ENCODE results near the gene UTRN.

Gene UTRN

DNA sequence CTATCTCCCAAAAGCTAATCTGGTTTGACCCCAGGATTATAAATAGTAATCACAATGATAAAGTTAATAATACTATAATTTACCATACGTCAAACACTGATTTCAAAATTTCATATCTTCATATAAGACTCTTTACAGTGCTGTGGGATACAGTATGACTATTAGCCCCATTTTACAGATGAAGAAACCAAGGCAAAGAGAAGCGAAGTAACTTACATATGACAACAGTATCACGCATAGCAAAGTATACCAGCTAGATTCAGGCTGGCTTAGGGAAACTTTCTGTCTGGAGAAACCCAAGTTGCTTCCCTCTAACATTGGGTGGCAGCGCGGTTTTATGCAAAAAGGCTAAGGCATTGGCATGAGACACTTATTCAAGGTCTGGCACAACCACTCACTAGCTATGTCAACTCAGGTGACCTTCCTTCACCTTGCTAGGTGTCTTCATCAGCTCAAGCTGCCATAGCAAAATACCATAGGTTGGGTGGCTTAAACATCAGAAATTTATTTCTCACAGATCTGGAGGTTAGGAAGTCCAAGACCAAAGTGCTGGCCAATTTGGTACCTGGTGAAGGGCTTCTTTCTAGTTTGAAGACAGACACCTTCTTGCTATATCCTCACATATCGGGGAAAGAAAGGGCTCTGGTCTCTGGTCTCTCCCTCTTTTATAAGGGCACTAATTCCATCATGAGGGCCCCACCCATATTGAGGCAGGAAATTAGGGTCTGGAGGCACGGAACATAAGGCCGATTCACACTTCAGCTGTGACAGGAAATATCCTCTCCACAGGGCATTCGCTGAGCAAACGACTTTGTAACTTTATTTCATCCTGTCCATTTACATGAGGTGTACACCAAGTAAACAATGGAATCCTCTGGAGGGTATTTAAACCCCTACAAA is 22.4 kb upstream of the UTRN start:
- WGBS, result 85% methylated on average over 10 of the region's 10 CpGs
- no peaks in the 10 kb centered on the region for H3K36me3 ChIP-seq (ENCODE audit: control insufficient read depth in 1 of 2, insufficient read depth in 2 of 2, low read depth in 1 of 2, low read length in 2 of 2)

DNA sequence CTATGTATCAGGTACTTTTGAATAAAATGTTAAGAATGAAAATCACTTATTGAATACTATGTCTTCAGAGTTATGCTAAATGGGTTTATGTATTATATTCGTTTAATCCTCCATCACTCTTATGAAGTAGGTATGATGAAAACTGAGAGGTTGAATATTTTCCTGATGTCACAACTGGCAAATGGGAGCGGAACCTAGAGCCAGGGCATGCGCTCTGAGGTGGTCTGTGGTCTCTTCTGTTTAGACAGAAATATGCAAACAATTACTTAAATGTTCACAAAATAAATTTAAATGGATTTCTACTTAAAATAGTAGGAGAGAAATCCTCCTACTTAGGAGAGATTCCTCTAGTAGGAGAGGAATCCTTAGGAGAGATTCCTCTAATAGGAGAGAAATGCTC is 21.3 kb upstream of the UTRN start:
- no peak for DNase-seq
- no peaks in the 10 kb centered on the region for H3K9me3 ChIP-seq (ENCODE audit: control insufficient read depth, low read length)
- H3K4me1 ChIP-seq (ENCODE audit: control insufficient read depth, insufficient read depth, low read depth, low read length), result peaks cover 6% of the 10 kb centered on the region
- no peak overlapping the region for H3K14ac ChIP-seq (ENCODE audit: low read length in 2 of 2)
- H2AFZ ChIP-seq (ENCODE audit: low read depth, low read length), result no peak overlapping the region
- no peak overlapping the region for H3K23ac ChIP-seq (ENCODE audit: low read length in 2 of 2)
- no peak overlapping the region for H2BK15ac ChIP-seq (ENCODE audit: low read depth, poor library complexity, severe bottlenecking)
- no peak overlapping the region for H3K4me2 ChIP-seq (ENCODE audit: low read length, poor library complexity, severe bottlenecking)
- no peak overlapping the region for H2BK12ac ChIP-seq (ENCODE audit: low read length in 2 of 2)
- no peak overlapping the region for H2BK120ac ChIP-seq (ENCODE audit: low read depth, low read length)
- no peaks in the 10 kb centered on the region for H3K36me3 ChIP-seq (ENCODE audit: control insufficient read depth in 1 of 2, insufficient read depth in 2 of 2, low read depth in 1 of 2, low read length in 2 of 2)
- no peak overlapping the region for H3K4ac ChIP-seq (ENCODE audit: low read depth in 1 of 2, low read length in 2 of 2)
- 83% methylated on average over 1 of the region's 3 CpGs for WGBS
- H3K9ac ChIP-seq (ENCODE audit: low read length), result peak overlapping the region; percentile 46
- no peak overlapping the region for H3K18ac ChIP-seq (ENCODE audit: low read depth in 1 of 2, low read length in 2 of 2)
- H3K27me3 ChIP-seq (ENCODE audit: control insufficient read depth in 1 of 2, insufficient read depth in 1 of 2, low read length in 2 of 2), result no peaks in the 10 kb centered on the region
- peak overlapping the region; percentile 81 for H2BK5ac ChIP-seq (ENCODE audit: low read depth, low read length, poor library complexity, severe bottlenecking)
- H3K4me3 ChIP-seq (ENCODE audit: insufficient read depth in 1 of 2, low read depth in 1 of 2, low read length in 2 of 2), result no peak overlapping the region
- H3K27ac ChIP-seq (ENCODE audit: low read length, poor library complexity, severe bottlenecking), result peak overlapping the region; percentile 100
- peak overlapping the region; percentile 73 for H2AK5ac ChIP-seq (ENCODE audit: low read length, severe bottlenecking)
- H4K91ac ChIP-seq (ENCODE audit: low read length), result no peak overlapping the region
- peaks cover 3% of the 10 kb centered on the region for H3K79me1 ChIP-seq (replicated peaks; ENCODE audit: low read length, poor library complexity, severe bottlenecking)
- H4K8ac ChIP-seq (ENCODE audit: low read length), result no peak overlapping the region

More for the DNA sequence above, 22.4 kb upstream of the UTRN start:
- H2AK5ac ChIP-seq (ENCODE audit: low read length, severe bottlenecking), result peak overlapping the region; percentile 60
- no peak overlapping the region for H2AFZ ChIP-seq (ENCODE audit: low read depth, low read length)
- no peak overlapping the region for H3K23ac ChIP-seq (ENCODE audit: low read length in 2 of 2)
- H2BK5ac ChIP-seq (ENCODE audit: low read depth, low read length, poor library complexity, severe bottlenecking), result no peak overlapping the region
- no peak overlapping the region for H3K14ac ChIP-seq (ENCODE audit: low read length in 2 of 2)
- no peak for DNase-seq
- no peak overlapping the region for H3K4me3 ChIP-seq (ENCODE audit: insufficient read depth in 1 of 2, low read depth in 1 of 2, low read length in 2 of 2)
- H2BK120ac ChIP-seq (ENCODE audit: low read depth, low read length), result no peak overlapping the region
- H4K8ac ChIP-seq (ENCODE audit: low read length), result no peak overlapping the region
- no peak overlapping the region for H3K4me2 ChIP-seq (ENCODE audit: low read length, poor library complexity, severe bottlenecking)
- H3K18ac ChIP-seq (ENCODE audit: low read depth in 1 of 2, low read length in 2 of 2), result no peak overlapping the region
- H3K27me3 ChIP-seq (ENCODE audit: control insufficient read depth in 1 of 2, insufficient read depth in 1 of 2, low read length in 2 of 2), result no peaks in the 10 kb centered on the region
- H3K9ac ChIP-seq (ENCODE audit: low read length), result no peak overlapping the region
- peaks cover 2% of the 10 kb centered on the region for H3K79me1 ChIP-seq (replicated peaks; ENCODE audit: low read length, poor library complexity, severe bottlenecking)
- no peak overlapping the region for H2BK12ac ChIP-seq (ENCODE audit: low read length in 2 of 2)
- no peak overlapping the region for H3K4ac ChIP-seq (ENCODE audit: low read depth in 1 of 2, low read length in 2 of 2)
- H4K91ac ChIP-seq (ENCODE audit: low read length), result no peak overlapping the region
- no peak overlapping the region for H2BK15ac ChIP-seq (ENCODE audit: low read depth, poor library complexity, severe bottlenecking)
- peak overlapping the region; percentile 29 for H3K27ac ChIP-seq (ENCODE audit: low read length, poor library complexity, severe bottlenecking)
- H3K9me3 ChIP-seq (ENCODE audit: control insufficient read depth, low read length), result no peaks in the 10 kb centered on the region
- peaks cover 6% of the 10 kb centered on the region for H3K4me1 ChIP-seq (ENCODE audit: control insufficient read depth, insufficient read depth, low read depth, low read length)

DNA sequence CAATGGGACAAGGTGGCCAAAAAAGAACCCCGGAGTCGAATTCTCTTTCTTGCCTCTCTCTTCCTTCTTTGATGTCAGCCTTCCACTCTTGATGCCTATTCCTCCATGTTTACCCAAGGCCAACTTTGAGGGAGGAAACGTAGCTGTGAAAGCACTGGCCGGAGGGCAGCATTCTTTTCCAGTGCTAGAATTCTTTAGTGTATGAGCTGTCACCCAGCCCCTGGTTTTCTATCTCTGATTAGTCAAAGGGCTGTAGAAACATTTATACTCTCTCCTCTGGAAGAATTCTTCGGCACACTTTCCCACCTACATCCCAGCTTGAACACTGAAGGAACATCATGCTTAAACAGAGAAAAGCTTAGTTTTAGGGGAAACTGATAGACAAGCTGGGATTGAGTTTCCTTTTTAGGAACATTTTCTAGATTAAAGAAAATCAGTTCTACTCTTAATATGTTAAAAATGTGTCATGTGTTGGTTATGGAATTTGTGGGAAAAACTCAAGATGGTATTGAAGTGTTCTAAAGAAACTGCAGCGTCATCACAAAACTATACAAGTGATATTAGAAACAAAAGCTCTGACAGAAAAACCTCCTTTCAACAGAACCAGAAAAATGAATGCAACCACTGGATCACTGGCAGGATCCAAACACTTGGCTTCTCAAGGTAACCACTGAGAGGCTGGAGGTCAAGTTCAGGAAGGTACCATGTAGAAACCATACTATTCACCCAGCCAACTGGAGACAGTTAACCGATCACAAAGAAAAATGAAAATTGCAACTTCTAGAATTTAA is 20.7 kb upstream of the UTRN start:
- Histone ChIP-seq H3K23ac (ENCODE audit: low read length in 2 of 2) (no peak overlapping the region), H3K36me3 (ENCODE audit: control insufficient read depth in 1 of 2, insufficient read depth in 2 of 2, low read depth in 1 of 2, low read length in 2 of 2) (no peaks in the 10 kb centered on the region), H3K4me2 (ENCODE audit: low read length, poor library complexity, severe bottlenecking) (peak overlapping the region; percentile 45), H3K9me3 (ENCODE audit: control insufficient read depth, low read length) (no peaks in the 10 kb centered on the region), H3K14ac (ENCODE audit: low read length in 2 of 2) (no peak overlapping the region), H2BK15ac (ENCODE audit: low read depth, poor library complexity, severe bottlenecking) (no peak overlapping the region), H3K27me3 (ENCODE audit: control insufficient read depth in 1 of 2, insufficient read depth in 1 of 2, low read length in 2 of 2) (no peaks in the 10 kb centered on the region), H2BK5ac (ENCODE audit: low read depth, low read length, poor library complexity, severe bottlenecking) (peak overlapping the region; percentile 94), H3K9ac (ENCODE audit: low read length) (peak overlapping the region; percentile 57), H2BK12ac (ENCODE audit: low read length in 2 of 2) (no peak overlapping the region), H3K27ac (ENCODE audit: low read length, poor library complexity, severe bottlenecking) (peak overlapping the region; percentile 100), H3K4me1 (ENCODE audit: control insufficient read depth, insufficient read depth, low read depth, low read length) (peaks cover 6% of the 10 kb centered on the region), H3K79me1 (replicated peaks; ENCODE audit: low read length, poor library complexity, severe bottlenecking) (peaks cover 3% of the 10 kb centered on the region), H4K8ac (ENCODE audit: low read length) (no peak overlapping the region), H4K91ac (ENCODE audit: low read length) (no peak overlapping the region), H2BK120ac (ENCODE audit: low read depth, low read length) (peak overlapping the region; percentile 64), H3K4me3 (ENCODE audit: insufficient read depth in 1 of 2, low read depth in 1 of 2, low read length in 2 of 2) (peak overlapping the region in 1 of 2 experiments; percentile 3), H3K4ac (ENCODE audit: low read depth in 1 of 2, low read length in 2 of 2) (no peak overlapping the region), H3K18ac (ENCODE audit: low read depth in 1 of 2, low read length in 2 of 2) (peak overlapping the region in 1 of 2 experiments; percentile 45), H2AFZ (ENCODE audit: low read depth, low read length) (no peak overlapping the region), H2AK5ac (ENCODE audit: low read length, severe bottlenecking) (peak overlapping the region; percentile 95)
- WGBS, result 33% methylated on average over 4 of the region's 7 CpGs
- peak; percentile 89 for DNase-seq

DNA sequence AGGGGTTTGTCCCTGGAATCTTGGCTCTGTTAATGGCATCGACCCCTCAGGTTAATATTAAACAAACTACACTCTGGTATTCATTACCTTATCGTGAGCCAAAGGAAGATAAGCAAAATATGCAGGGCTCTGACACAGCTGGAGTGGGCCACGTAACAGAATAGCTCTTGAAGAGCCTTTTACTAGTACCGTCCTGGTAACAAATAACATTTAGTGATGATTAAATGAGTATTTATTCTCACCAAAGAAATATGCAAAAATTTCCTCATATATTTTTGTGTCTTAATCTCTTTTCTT is 20.1 kb upstream of the UTRN start:
- Histone ChIP-seq H4K8ac (ENCODE audit: low read length) (no peak overlapping the region), H2BK120ac (ENCODE audit: low read depth, low read length) (peak overlapping the region; percentile 64), H3K4ac (ENCODE audit: low read depth in 1 of 2, low read length in 2 of 2) (no peak overlapping the region), H2AFZ (ENCODE audit: low read depth, low read length) (no peak overlapping the region), H3K4me2 (ENCODE audit: low read length, poor library complexity, severe bottlenecking) (peak overlapping the region; percentile 45), H3K9ac (ENCODE audit: low read length) (peak overlapping the region; percentile 57), H4K91ac (ENCODE audit: low read length) (no peak overlapping the region), H3K4me1 (ENCODE audit: control insufficient read depth, insufficient read depth, low read depth, low read length) (peaks cover 6% of the 10 kb centered on the region), H3K79me1 (replicated peaks; ENCODE audit: low read length, poor library complexity, severe bottlenecking) (peaks cover 3% of the 10 kb centered on the region), H3K36me3 (ENCODE audit: control insufficient read depth in 1 of 2, insufficient read depth in 2 of 2, low read depth in 1 of 2, low read length in 2 of 2) (no peaks in the 10 kb centered on the region), H3K14ac (ENCODE audit: low read length in 2 of 2) (no peak overlapping the region), H2BK5ac (ENCODE audit: low read depth, low read length, poor library complexity, severe bottlenecking) (peak overlapping the region; percentile 94), H3K18ac (ENCODE audit: low read depth in 1 of 2, low read length in 2 of 2) (peak overlapping the region in 1 of 2 experiments; percentile 45), H2AK5ac (ENCODE audit: low read length, severe bottlenecking) (no peak overlapping the region), H3K27me3 (ENCODE audit: control insufficient read depth in 1 of 2, insufficient read depth in 1 of 2, low read length in 2 of 2) (no peaks in the 10 kb centered on the region), H3K23ac (ENCODE audit: low read length in 2 of 2) (no peak overlapping the region), H3K27ac (ENCODE audit: low read length, poor library complexity, severe bottlenecking) (peak overlapping the region; percentile 100), H3K4me3 (ENCODE audit: insufficient read depth in 1 of 2, low read depth in 1 of 2, low read length in 2 of 2) (peak overlapping the region in 1 of 2 experiments; percentile 3), H2BK15ac (ENCODE audit: low read depth, poor library complexity, severe bottlenecking) (no peak overlapping the region), H3K9me3 (ENCODE audit: control insufficient read depth, low read length) (no peaks in the 10 kb centered on the region), H2BK12ac (ENCODE audit: low read length in 2 of 2) (no peak overlapping the region)
- WGBS, result 31% methylated on average over 2 of the region's 4 CpGs
- DNase-seq, result peak; percentile 30

Measured in mesenchymal stem cell (in vitro differentiated cells and primary cell).